Suprapubic skin (tissue), 4 donors: ENCODE measurements around the gene HTR3C.

Source experiments
- EP300 ChIP-seq: sonication (generic); formaldehyde crosslinking; IDR thresholded peaks from one replicate; pipeline ENCODE4 v1.6.1; 2017; ENCODE audit warnings: antibody characterized with exemption
- POLR2A ChIP-seq, 2 donors: fragments of 450-650 bp; IDR thresholded peaks; one replicate each; pipeline ENCODE4 v1.6.1; 2017; ENCODE audit warnings: antibody characterized with exemption in 2 of 2, mild to moderate bottlenecking in 2 of 2, moderate library complexity in 2 of 2
- POLR2AphosphoS5 ChIP-seq, 3 donors: sonication (generic); formaldehyde crosslinking; IDR thresholded peaks; one replicate each; pipeline ENCODE4 v1.6.1; 2017; ENCODE audit warnings: antibody characterized with exemption in 3 of 3
- TF ChIP-seq, protein P1 (sequence below), 2 donors: fragments of 200-600 bp in 1 of 2; fragments of 450-650 bp in 1 of 2; sonication (generic) in 1 of 2; IDR thresholded peaks; one replicate each; pipeline ENCODE4 v1.5.1; 2016 to 2019; ENCODE audit warnings: antibody characterized with exemption in 2 of 2, mild to moderate bottlenecking in 1 of 2, moderate library complexity in 1 of 2

DNA sequence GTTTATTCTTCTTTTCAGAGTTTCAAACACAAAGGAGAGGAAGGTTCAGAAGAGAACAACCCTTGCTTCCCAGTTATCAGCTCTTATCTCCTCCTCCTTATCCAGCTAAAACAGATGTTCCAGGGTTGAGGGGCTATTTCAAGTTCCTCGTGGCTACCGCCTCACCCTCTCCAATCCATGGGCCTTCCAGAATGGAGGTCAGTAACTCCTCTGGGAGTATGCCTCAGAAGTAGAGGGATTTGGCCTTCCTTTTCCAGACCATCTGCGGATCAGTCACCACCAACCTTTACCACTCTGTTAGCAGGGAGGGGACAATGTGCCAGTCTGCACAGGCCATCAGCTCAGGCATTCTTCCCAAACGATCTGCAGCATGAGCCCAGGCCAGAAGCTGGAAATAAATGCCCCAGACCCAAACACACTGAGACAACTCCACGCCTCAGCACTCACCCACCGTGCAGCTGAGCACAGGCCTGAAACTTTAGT lies 14.8 kb downstream of the HTR3C start:
- TF ChIP-seq, protein P1, sequence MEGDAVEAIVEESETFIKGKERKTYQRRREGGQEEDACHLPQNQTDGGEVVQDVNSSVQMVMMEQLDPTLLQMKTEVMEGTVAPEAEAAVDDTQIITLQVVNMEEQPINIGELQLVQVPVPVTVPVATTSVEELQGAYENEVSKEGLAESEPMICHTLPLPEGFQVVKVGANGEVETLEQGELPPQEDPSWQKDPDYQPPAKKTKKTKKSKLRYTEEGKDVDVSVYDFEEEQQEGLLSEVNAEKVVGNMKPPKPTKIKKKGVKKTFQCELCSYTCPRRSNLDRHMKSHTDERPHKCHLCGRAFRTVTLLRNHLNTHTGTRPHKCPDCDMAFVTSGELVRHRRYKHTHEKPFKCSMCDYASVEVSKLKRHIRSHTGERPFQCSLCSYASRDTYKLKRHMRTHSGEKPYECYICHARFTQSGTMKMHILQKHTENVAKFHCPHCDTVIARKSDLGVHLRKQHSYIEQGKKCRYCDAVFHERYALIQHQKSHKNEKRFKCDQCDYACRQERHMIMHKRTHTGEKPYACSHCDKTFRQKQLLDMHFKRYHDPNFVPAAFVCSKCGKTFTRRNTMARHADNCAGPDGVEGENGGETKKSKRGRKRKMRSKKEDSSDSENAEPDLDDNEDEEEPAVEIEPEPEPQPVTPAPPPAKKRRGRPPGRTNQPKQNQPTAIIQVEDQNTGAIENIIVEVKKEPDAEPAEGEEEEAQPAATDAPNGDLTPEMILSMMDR (IDR thresholded peaks at IDR 0.05): no peak
- TF ChIP-seq POLR2A (IDR thresholded peaks at IDR 0.05): no peak
- TF ChIP-seq POLR2AphosphoS5 (IDR thresholded peaks at IDR 0.05): no peak
- no peak for TF ChIP-seq EP300
